ENCODE data around the gene BANF1. TPM values are rescaled to one million over a fixed set of nuclear protein-coding genes. Genes with fewer than 3 reads are reported as not detected.

Gene BANF1
- total and polyA plus RNA-seq, 9 of the 15 experiments (the other 6 are each of a cell fraction or from before 2014, with no cell fraction given): 108 to 651 (median 263) TPM

GRCh38 chr11:66001942-66002647 is at the start of gene BANF1, which contains the start of gene EIF1AD (continued):
- TF ChIP-seq HNRNPLL (IDR thresholded peaks at IDR 0.05; ENCODE audit: low read depth, low read length, poor library complexity, severe bottlenecking) (peak; percentile 65), ZNF668 (CRISPR knock-in tag; IDR thresholded peaks at IDR 0.05) (no peak), CGGBP1 (CRISPR knock-in tag; IDR thresholded peaks at IDR 0.05) (no peak; the same call in 1 of the 2 replicates), NR1H2 (CRISPR knock-in tag; IDR thresholded peaks at IDR 0.05) (peak; percentile 94), POLR2G (IDR thresholded peaks at IDR 0.05; ENCODE audit: low read depth, low read length) (peak; percentile 85), ZNF79 (CRISPR knock-in tag; IDR thresholded peaks at IDR 0.05; ENCODE audit: low read depth) (no peak), MEIS2 (IDR thresholded peaks at IDR 0.05; ENCODE audit: partially characterized antibody) (peak; percentile 40), GTF2A2 (tag; IDR thresholded peaks at IDR 0.05) (peak; percentile 76), UBTF (IDR thresholded peaks at IDR 0.05; ENCODE audit: borderline replicate concordance in 1 of 2, low read depth in 2 of 2, low read length in 2 of 2) (peak; percentile 83 to 95; a peak in 2 of 4 replicates), ELF1 (tag; IDR thresholded peaks at IDR 0.05) (peak; percentile 96), ZNF512 (tag; IDR thresholded peaks at IDR 0.05) (no peak), SMARCA5 (IDR thresholded peaks at IDR 0.05) (no peak), BRF2 (IDR thresholded peaks at IDR 0.05; ENCODE audit: borderline replicate concordance, insufficient read depth, insufficient read length) (no peak), POLR2AphosphoS2 (IDR thresholded peaks at IDR 0.05; ENCODE audit: low read length) (peak; percentile 59; the same call in 1 of the 2 replicates), NCOA2 (IDR thresholded peaks at IDR 0.05; ENCODE audit: partially characterized antibody in 2 of 2) (no peak), NRF1 (conservative IDR thresholded peaks at IDR 0.05 in 1 of 2, IDR thresholded peaks at IDR 0.05 in 1 of 2) (peak in 1 of 2 experiments; percentile 10; a peak in 1 of 4 replicates), KDM2B (CRISPR knock-in tag; IDR thresholded peaks at IDR 0.05) (no peak), RCOR1 (IDR thresholded peaks at IDR 0.05; ENCODE audit: borderline replicate concordance in 1 of 2, low read depth in 2 of 2, low read length in 2 of 2) (peak in 1 of 2 experiments; percentile 67; a peak in 1 of 4 replicates), JUND (IDR thresholded peaks at IDR 0.05; ENCODE audit: borderline replicate concordance, low read depth, low read length) (peak; percentile 75), JUND (tag; IDR thresholded peaks at IDR 0.05; ENCODE audit: borderline replicate concordance, low read depth, low read length) (peak; percentile 60; the same call in 2 of the 3 replicates), ADNP (tag; IDR thresholded peaks at IDR 0.05) (no peak), MCM7 (IDR thresholded peaks at IDR 0.05) (no peak), PRMT5 (CRISPR knock-in tag; IDR thresholded peaks at IDR 0.05) (no peak), TCF3 (CRISPR knock-in tag; IDR thresholded peaks at IDR 0.05) (peak; percentile 39; the same call in 1 of the 2 replicates)
